GM18868 (cell line): ENCODE measurements around the gene CRISPLD2.

Source experiments
- ATAC-seq: cut with Tn5 transposase; IDR thresholded peaks from one replicate; pipeline ENCODE4 v1.9.1; 2021; ENCODE audit warnings: mild to moderate bottlenecking, moderate library complexity; ENCODE audit not compliant: unreplicated experiment

Gene CRISPLD2

GRCh38 chr16:84947996-84948850 is 128.4 kb downstream of the CRISPLD2 start:
- ATAC-seq = no peak

GRCh38 chr16:84948851-84949610 is 129.2 kb downstream of the CRISPLD2 start:
- no peak for ATAC-seq

DNA sequence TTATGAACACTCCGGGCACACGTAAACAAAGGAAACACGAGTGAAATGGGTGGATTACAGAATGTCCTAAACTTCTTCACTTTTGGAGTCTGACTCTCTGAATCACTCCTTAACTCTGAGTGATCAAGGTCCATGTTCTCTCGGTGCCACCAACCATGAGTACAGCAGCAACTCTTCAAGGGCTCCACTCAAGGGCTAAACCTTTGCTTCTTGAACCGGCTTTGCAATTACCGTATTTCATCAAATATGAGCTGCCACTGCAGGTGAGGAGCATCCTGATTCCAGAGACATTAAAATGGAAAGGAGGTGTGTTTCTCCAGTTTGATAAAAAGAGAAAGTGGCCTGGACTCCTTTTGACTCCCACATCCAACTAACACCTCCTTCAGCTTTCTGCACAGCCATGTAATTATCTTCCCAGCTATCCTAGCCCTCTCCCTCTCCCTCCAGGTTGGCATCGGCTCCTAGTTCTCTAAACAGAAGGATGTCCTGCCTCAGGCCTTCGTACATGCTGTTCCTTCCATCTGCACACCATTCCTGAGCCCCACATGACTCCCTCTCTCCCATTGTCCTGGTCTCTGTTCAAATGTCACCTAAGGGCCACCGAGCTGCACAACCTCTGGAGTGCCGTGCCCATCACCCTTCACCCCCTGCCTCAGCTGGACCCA is 130.1 kb downstream of the CRISPLD2 start:
- ATAC-seq = no peak

DNA sequence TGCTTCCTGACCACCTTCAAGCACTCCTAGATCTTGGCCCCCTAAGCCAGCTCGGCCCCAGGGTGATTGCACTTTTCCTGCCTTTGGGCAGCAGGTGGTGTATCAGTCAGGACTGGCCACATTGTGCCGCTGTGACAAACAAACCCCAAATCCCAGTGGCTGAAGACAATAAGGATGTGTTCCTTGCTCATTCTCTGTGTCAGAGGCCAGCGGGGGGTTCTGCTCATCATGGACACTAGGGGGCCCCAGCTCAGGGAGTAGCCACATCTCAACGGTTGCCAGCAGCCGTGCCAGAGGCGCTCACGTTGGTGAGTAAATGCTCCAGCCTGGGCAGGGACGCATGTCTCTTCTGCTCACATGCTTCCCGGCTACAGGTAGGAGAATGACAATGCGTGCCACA is 131.1 kb downstream of the CRISPLD2 start:
- ATAC-seq = no peak

GRCh38 chr16:84952335-84953189 is 132.8 kb downstream of the CRISPLD2 start:
- no peak for ATAC-seq

DNA sequence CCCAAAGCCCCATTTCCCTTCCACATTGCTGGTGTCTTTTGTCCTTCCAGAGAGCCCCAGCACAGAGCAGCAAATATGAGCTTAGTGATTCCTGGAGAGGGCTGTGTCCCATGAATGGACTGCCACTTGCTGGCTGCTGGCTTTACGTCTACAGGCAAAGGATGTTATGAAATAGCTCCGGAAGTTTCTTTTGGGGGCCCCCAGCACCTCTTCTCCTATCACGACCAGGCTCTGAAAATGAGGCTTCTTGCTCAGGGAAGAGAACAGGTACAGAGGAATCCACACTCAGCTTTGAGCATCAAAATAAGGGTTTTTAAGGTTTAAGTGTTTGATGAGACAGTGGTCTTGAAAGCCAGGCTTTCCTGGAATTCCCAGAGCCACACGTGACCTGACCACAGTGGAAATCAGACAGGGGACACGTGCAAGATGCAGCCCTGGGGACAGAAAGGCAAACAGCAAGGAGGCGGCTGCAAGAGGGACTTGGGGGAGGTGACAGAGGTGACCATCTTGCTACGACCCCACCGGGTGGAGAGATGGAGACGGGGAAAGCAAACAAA is 133.5 kb downstream of the CRISPLD2 start:
- ATAC-seq = no peak

DNA sequence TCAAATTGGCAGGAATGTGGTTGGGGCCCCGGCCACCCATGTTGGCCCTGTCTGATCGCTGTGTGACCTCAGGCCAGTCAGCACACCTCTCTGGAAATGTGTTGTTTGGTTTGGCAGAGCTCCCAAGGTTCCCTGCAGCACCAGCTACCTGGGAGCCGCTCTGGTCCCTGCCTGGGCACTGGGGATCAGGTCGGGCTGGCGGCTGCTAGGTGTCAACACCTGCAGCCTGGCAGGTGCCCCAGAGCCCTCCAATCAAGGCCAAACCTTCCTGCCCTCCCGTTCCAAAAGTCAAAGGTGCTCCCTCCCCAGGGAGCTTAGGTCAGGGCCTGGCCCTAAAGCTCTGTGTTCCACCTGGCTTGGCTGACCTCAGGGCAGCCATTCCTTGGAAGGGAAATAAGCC is 135.6 kb downstream of the CRISPLD2 start:
- ATAC-seq = no peak

DNA sequence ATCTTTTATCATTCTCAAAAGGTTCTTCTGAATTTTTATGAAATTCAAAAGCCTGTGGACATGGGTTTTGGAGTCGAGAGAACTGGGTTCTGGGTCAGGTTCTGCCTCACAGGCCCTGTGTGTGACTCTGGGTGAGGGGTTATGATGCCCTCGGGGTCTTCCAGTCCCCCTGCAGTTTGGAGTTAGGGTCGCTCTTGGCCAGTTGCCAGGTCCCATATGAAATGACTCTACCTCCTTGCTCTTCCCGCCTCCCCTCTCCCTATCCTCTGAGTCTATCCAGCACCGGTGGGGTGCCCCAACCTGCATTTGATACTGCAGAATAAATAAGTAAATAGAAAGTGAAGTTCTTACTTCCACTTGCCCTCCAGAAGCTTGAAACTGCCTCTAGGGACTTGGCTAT is 137.4 kb downstream of the CRISPLD2 start:
- ATAC-seq = no peak

GRCh38 chr16:84957792-84958191 is 138.0 kb downstream of the CRISPLD2 start:
- ATAC-seq = no peak
